ENCODE measurements around the gene NSD2.

- TF ChIP-seq CTCF (optimal IDR thresholded peaks at IDR 0.05 in 1 of 3, IDR thresholded peaks at IDR 0.05 in 1 of 3, conservative IDR thresholded peaks at IDR 0.05 in 1 of 3; ENCODE audit: extremely low read depth in 1 of 3, insufficient read depth in 2 of 3, low read length in 3 of 3) (no peak), EZH2 (IDR thresholded peaks at IDR 0.05; ENCODE audit: low read length) (no peak)
Measured at GRCh38 chr4:1969928-1970723, 98.9 kb downstream of the NSD2 start.
